ENCODE data around the gene TBC1D19. TPM values are rescaled to one million over a fixed set of nuclear protein-coding genes. Genes with fewer than 3 reads are reported as not detected.

Gene TBC1D19
- total RNA-seq, 4 donors from 2014 or later = 25.0 to 31.8 (median 31.4) TPM

DNA sequence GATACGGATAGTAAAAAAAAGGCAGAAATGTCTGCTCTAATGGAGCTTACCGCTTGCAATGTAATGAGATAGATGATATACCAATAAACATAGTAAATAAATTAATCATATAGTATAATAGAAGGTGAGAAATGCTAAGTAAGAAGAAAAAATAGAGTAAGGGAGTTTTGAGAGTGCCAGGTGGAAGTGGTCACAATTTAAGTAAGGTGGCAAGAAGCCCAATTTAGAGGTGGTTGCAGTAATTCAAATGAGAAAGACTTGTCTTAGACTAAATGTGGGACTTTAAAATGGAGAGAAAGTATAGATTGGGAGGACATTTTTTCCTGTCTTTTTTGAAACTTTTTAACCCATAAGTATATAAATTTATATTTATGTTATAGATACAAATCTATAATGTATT lies 26.0 kb downstream of the TBC1D19 start:
- Histone ChIP-seq H3K9me3 (no peaks in the 10 kb centered on the region), H3K27me3 (no peaks in the 10 kb centered on the region), H3K4me3 (replicated peaks in 1 of 3) (no peak overlapping the region), H3K36me3 (no peaks in the 10 kb centered on the region), H3K27ac (no peak overlapping the region), H3K4me1 (no peaks in the 10 kb centered on the region)
- intact Hi-C loops (cut with DNase I) = no loop called here
- no peak for TF ChIP-seq POLR2A (IDR thresholded peaks at IDR 0.05)
- TF ChIP-seq, protein P1, sequence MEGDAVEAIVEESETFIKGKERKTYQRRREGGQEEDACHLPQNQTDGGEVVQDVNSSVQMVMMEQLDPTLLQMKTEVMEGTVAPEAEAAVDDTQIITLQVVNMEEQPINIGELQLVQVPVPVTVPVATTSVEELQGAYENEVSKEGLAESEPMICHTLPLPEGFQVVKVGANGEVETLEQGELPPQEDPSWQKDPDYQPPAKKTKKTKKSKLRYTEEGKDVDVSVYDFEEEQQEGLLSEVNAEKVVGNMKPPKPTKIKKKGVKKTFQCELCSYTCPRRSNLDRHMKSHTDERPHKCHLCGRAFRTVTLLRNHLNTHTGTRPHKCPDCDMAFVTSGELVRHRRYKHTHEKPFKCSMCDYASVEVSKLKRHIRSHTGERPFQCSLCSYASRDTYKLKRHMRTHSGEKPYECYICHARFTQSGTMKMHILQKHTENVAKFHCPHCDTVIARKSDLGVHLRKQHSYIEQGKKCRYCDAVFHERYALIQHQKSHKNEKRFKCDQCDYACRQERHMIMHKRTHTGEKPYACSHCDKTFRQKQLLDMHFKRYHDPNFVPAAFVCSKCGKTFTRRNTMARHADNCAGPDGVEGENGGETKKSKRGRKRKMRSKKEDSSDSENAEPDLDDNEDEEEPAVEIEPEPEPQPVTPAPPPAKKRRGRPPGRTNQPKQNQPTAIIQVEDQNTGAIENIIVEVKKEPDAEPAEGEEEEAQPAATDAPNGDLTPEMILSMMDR (IDR thresholded peaks at IDR 0.05) = no peak
- WGBS, 2 donors = 93 to 97% methylated on average over 2 of the region's 2 CpGs
- DNase-seq = no peak

DNA sequence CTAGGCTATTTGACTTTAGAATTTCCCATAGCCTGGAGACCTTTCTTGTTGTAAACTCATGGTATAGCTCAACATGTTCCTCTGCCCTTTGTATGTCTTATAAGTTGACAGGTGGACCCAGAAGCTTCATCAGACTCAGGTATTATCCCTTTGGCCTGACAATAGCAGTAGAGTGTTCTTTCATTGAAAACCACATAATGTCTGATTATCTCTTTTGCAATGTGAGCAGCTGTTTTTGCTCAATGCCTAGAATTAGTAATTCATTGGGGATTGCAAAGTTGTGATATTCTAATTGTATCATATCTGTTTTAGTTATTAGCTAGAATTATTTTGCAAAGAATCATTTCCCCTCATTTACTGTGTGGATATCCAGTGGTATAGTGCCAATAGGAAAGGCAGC lies 27.5 kb downstream of the TBC1D19 start:
- Histone ChIP-seq H3K27ac (no peak overlapping the region), H3K4me3 (replicated peaks in 1 of 3) (no peak overlapping the region), H3K4me1 (no peaks in the 10 kb centered on the region), H3K9me3 (no peaks in the 10 kb centered on the region), H3K27me3 (no peaks in the 10 kb centered on the region), H3K36me3 (no peaks in the 10 kb centered on the region)
- DNase-seq = no peak
- intact Hi-C loops (cut with DNase I) = no loop called here
- TF ChIP-seq, protein P1 (IDR thresholded peaks at IDR 0.05) = no peak
- TF ChIP-seq POLR2A (IDR thresholded peaks at IDR 0.05) = no peak

DNA sequence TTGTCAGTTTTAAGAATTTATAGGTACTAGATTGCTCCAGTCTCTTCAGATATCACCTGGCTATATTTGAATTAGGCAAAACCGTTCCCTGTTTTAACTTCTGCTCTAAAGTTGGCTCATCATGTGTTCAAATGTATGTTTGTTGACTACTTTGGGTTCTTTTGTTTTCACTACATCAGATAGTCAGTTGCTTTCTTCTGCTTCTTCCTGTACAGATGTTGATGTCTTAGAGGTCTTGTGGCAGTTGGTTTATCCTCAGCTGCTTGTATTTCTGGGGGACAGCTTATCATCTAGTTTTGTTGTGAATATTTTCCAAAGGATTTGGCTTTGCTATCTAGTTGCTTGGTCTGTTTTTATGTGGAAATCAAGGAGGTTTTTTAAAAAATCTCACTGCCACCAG lies 28.0 kb downstream of the TBC1D19 start:
- 87 to 88% methylated on average over 1 of the region's 1 CpG for WGBS, 2 donors
- no peaks in the 10 kb centered on the region for H3K36me3 ChIP-seq

DNA sequence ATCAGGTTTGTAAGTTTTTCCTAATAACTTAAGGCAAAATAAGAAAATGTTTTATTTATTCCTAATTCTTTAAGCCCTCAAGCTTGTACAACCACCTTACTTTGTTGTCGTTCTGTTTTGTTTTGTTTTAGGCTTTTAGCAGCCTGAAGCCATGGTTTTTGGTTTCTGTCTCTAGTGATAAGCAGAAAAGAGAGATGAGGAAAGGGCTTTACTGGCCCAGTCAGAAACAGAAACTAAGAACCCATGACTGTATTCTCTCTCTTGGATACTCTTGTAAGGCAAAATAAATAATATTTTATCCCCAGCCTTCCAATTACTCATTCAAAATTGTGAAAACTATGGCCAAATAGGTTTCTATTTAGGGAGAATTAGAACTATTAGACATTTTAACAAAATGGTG lies 29.4 kb downstream of the TBC1D19 start:
- 67 to 70% methylated on average over 1 of the region's 1 CpG for WGBS, 2 donors
- Histone ChIP-seq H3K4me3 (replicated peaks in 1 of 3) (no peak overlapping the region), H3K9me3 (no peaks in the 10 kb centered on the region), H3K27me3 (no peaks in the 10 kb centered on the region), H3K4me1 (no peaks in the 10 kb centered on the region), H3K27ac (no peak overlapping the region), H3K36me3 (no peaks in the 10 kb centered on the region)
- intact Hi-C loops (cut with DNase I) = no loop called here
- TF ChIP-seq, protein P1 (IDR thresholded peaks at IDR 0.05) = no peak
- no peak for TF ChIP-seq POLR2A (IDR thresholded peaks at IDR 0.05)
- DNase-seq = no peak

More for the DNA sequence above, 28.0 kb downstream of the TBC1D19 start:
- Histone ChIP-seq H3K27me3 (no peaks in the 10 kb centered on the region), H3K4me1 (no peaks in the 10 kb centered on the region), H3K9me3 (no peaks in the 10 kb centered on the region), H3K27ac (no peak overlapping the region), H3K4me3 (replicated peaks in 1 of 3) (no peak overlapping the region)
- DNase-seq = no peak
- intact Hi-C loops (cut with DNase I) = no loop called here
- TF ChIP-seq POLR2A (IDR thresholded peaks at IDR 0.05) = no peak
- TF ChIP-seq, protein P1 (IDR thresholded peaks at IDR 0.05) = no peak

DNA sequence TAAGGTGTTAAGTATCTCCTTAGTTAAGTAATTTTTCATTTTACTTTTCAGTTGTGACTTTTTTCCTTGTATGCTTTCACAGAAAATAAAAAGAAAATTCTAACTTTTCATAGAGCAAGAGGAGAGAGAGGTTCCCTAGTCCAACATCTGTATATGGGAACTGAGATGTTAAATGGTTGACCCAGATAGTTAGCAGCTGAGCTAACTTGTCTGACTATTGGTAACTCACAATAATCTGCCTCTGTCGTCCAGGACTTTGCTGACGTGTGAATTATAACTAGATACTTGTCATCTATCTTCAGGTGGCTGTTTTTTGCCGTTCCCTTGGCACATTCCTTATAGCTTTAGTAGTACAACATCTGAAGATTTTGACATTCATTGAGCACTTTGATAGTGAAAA lies 29.9 kb downstream of the TBC1D19 start:
- H3K9me3 ChIP-seq = no peaks in the 10 kb centered on the region
- no peaks in the 10 kb centered on the region for H3K36me3 ChIP-seq
- no peak for DNase-seq
- no peak overlapping the region for H3K27ac ChIP-seq
- 91 to 92% methylated on average over 3 of the region's 3 CpGs for WGBS, 2 donors
- no peaks in the 10 kb centered on the region for H3K4me1 ChIP-seq
- no peak overlapping the region for H3K4me3 ChIP-seq (replicated peaks in 1 of 3)
- H3K27me3 ChIP-seq = no peaks in the 10 kb centered on the region
- intact Hi-C loops (cut with DNase I) = no loop called here
- TF ChIP-seq, protein P1 (IDR thresholded peaks at IDR 0.05) = no peak
- no peak for TF ChIP-seq POLR2A (IDR thresholded peaks at IDR 0.05)

Measured in thyroid gland (tissue), 4 donors.